ENCODE measurements around the gene GRIN2C. TPM values are rescaled to one million over a fixed set of nuclear protein-coding genes. Genes with fewer than 3 reads are reported as not detected.

GRIN2C gene
- total RNA-seq, 1 donor from 2014 or later = 0.29 TPM

DNA sequence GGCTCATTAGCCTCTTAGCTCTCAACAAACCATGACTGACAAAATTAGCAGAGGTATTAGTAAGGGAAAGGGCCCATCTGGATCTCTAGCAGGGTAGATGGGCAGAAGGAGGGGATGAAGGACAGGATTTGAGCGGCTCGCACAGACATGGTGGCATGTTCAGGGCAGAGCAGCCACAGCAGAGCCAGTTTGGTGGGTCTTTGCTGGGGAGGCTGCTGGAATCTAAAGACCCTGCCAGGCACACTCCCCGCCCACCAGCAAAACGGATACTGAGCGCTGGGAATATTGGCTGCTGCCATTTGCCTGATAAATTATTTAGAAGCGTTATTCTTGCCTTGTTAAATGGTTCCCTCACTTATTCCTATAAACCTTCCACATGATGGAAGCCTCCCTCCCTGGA, 62.8 kb downstream of the GRIN2C start:
- Mint-ChIP-seq H3K4me1 (no peaks in the 10 kb centered on the region), H3K9me3 (no peaks in the 10 kb centered on the region), H3K27me3 (ENCODE audit: low read depth) (no peaks in the 10 kb centered on the region), H3K36me3 (peaks cover 21% of the 10 kb centered on the region), H3K4me3 (no peak overlapping the region), H3K27ac (no peak overlapping the region)
- no peak for DNase-seq (ENCODE audit: low spot score in 2 of 2, unreplicated experiment in 2 of 2)
- TF ChIP-seq, protein P1, sequence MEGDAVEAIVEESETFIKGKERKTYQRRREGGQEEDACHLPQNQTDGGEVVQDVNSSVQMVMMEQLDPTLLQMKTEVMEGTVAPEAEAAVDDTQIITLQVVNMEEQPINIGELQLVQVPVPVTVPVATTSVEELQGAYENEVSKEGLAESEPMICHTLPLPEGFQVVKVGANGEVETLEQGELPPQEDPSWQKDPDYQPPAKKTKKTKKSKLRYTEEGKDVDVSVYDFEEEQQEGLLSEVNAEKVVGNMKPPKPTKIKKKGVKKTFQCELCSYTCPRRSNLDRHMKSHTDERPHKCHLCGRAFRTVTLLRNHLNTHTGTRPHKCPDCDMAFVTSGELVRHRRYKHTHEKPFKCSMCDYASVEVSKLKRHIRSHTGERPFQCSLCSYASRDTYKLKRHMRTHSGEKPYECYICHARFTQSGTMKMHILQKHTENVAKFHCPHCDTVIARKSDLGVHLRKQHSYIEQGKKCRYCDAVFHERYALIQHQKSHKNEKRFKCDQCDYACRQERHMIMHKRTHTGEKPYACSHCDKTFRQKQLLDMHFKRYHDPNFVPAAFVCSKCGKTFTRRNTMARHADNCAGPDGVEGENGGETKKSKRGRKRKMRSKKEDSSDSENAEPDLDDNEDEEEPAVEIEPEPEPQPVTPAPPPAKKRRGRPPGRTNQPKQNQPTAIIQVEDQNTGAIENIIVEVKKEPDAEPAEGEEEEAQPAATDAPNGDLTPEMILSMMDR (IDR thresholded peaks at IDR 0.05; ENCODE audit: unreplicated experiment) = no peak

DNA sequence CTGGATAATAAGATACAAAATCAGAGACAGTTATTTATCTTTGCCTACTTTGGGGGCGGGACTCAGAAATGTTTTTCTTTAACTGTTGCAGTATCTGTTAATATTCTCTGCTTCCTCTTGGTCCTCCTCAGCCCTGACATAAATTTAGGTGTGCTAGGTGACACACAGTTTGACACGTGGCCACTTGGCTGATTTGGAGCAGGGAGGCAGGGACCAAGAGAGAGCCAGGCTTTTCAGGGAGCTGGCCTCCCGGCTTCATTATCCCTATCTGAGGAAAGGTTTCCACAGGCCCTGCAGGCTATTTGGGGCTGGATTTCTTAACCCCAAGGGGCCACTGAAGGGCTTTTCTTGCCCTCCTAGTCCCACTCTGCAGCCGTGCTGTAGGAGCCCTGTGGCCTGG, 63.5 kb downstream of the GRIN2C start:
- Mint-ChIP-seq H3K27me3 (ENCODE audit: low read depth) (no peaks in the 10 kb centered on the region), H3K27ac (no peak overlapping the region), H3K4me3 (no peak overlapping the region), H3K36me3 (peaks cover 24% of the 10 kb centered on the region), H3K4me1 (no peaks in the 10 kb centered on the region), H3K9me3 (no peaks in the 10 kb centered on the region)
- DNase-seq (ENCODE audit: low spot score in 2 of 2, unreplicated experiment in 2 of 2) = no peak
- TF ChIP-seq, protein P1 (IDR thresholded peaks at IDR 0.05; ENCODE audit: unreplicated experiment) = no peak

DNA sequence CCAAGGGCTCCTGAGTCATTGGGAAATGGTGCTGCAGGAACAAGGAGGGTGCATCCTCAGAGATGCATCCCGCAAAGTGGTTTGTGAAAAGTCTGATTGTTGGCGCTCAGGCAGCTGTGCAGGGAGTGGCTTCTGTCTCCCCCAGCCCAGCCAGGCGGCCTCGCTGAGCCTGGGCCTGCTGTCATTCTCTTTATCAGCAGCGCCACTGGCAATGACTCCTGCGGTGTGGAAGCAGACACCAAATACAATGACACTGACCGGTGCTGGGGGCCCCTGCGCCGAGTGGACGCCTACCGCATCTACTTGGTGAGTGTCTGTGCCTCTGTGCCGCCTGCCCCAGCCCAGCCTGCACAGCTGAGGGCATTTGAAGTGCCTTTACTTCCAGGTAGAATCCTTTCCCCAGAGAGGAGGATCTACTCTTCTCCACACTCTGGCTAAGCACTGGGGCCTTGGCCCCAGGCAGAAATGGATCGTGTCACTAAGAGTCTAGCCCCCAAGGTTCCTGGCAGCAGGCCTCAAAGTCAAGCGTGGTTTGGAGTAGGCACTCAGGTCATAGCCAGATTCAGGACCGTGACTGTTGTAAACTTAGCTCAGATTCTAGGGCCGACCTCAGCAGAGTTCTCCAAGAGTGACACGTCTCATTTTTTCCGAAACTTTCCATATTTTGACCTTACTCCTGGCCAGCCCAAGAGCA, 64.2 kb downstream of the GRIN2C start:
- Mint-ChIP-seq H3K4me3 (no peak overlapping the region), H3K27me3 (ENCODE audit: low read depth) (no peaks in the 10 kb centered on the region), H3K4me1 (no peaks in the 10 kb centered on the region), H3K9me3 (no peaks in the 10 kb centered on the region), H3K36me3 (peaks cover 22% of the 10 kb centered on the region), H3K27ac (no peak overlapping the region)
- no peak for DNase-seq (ENCODE audit: low spot score in 2 of 2, unreplicated experiment in 2 of 2)
- TF ChIP-seq, protein P1 (IDR thresholded peaks at IDR 0.05; ENCODE audit: unreplicated experiment) = no peak

DNA sequence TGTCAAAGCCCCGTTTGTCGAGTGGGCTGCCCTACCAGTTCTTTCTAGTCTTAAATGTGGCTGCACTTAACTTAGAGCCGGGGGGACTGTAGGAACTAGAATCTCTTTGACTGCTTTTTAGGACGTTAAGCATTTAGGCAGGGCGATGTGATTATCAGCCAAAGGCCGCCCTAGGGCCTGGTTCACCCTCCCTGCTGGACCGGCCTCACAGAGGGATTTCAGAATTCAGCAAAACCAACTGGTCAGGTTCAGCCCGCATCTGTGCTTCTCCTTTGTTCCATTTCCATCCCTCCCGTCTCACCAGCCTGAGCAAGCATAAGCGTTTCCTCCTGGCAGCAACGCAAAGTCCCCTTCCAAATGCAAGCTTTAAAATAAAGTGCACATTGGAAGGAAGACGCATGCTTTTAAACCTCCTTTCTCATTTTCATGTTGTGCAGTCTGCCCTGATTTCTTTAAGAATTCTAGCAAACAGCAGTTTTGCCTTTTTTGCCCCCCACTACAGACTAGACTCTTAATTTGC, 67.0 kb downstream of the GRIN2C start:
- Mint-ChIP-seq H3K9me3 (no peaks in the 10 kb centered on the region), H3K36me3 (peaks cover 14% of the 10 kb centered on the region), H3K4me1 (no peaks in the 10 kb centered on the region), H3K27me3 (ENCODE audit: low read depth) (no peaks in the 10 kb centered on the region), H3K27ac (no peak overlapping the region), H3K4me3 (no peak overlapping the region)
- DNase-seq (ENCODE audit: low spot score in 2 of 2, unreplicated experiment in 2 of 2) = no peak
- TF ChIP-seq, protein P1 (IDR thresholded peaks at IDR 0.05; ENCODE audit: unreplicated experiment) = no peak

Other genes with a start within 250 kb of the GRIN2C start
- not detected in 3 replicates for gene CD300E, start 236.1 kb downstream of the GRIN2C start, total RNA-seq
- not detected in 3 replicates for gene CD300LF, start 147.0 kb downstream of the GRIN2C start, total RNA-seq
- 0.16 to 0.38 TPM (median 0.24 TPM) in 3 replicates for gene RAB37, start 122.6 kb downstream of the GRIN2C start, total RNA-seq
- gene NHERF1, start 111.3 kb downstream of the GRIN2C start, total RNA-seq = 34.4 to 36.2 TPM (median 34.8 TPM) in 3 replicates
- 78.2 to 83.7 TPM (median 83.1 TPM) in 3 replicates for gene NAT9, start 83.5 kb downstream of the GRIN2C start, total RNA-seq
- gene FDXR, start 13.1 kb upstream of the GRIN2C start, total RNA-seq = 20.4 to 23.0 TPM (median 22.5 TPM) in 3 replicates
- 0.14 to 0.85 TPM in 2 of 3 replicates, not detected in the other for gene FADS6, start 33.7 kb upstream of the GRIN2C start, total RNA-seq
- 3.1 to 3.9 TPM (median 3.9 TPM) in 3 replicates for gene USH1G, start 63.4 kb upstream of the GRIN2C start, total RNA-seq
- gene OTOP2, start 64.4 kb upstream of the GRIN2C start, total RNA-seq = not detected in 3 replicates
- gene OTOP3, start 76.0 kb upstream of the GRIN2C start, total RNA-seq = not detected in 3 replicates
- gene HID1, start 112.9 kb upstream of the GRIN2C start, total RNA-seq = 50.7 to 56.3 TPM (median 54.2 TPM) in 3 replicates
- gene CDR2L, start 127.7 kb upstream of the GRIN2C start, total RNA-seq = 22.6 to 23.1 TPM (median 22.8 TPM) in 3 replicates
- 18.3 to 22.6 TPM (median 20.7 TPM) in 3 replicates for gene MRPL58, start 152.8 kb upstream of the GRIN2C start, total RNA-seq
- gene ATP5PD, start 187.1 kb upstream of the GRIN2C start, total RNA-seq = 153 to 161 TPM (median 153 TPM) in 3 replicates
- 24.1 to 26.4 TPM (median 26.1 TPM) in 3 replicates for gene KCTD2, start 187.3 kb upstream of the GRIN2C start, total RNA-seq
- gene SLC16A5, start 228.1 kb upstream of the GRIN2C start, total RNA-seq = 46.4 to 49.5 TPM (median 46.9 TPM) in 3 replicates